ENCODE data around the gene MEX3A. TPM values are rescaled to one million over a fixed set of nuclear protein-coding genes. Genes with fewer than 3 reads are reported as not detected.
"Not testable (repeated sequence)": the region's sequence is repeated elsewhere in the genome, so short reads cannot be mapped to it uniquely, and the experiment has no call there.

MEX3A gene
- total RNA-seq, 1 donor from 2014 or later: 1.3 TPM

DNA sequence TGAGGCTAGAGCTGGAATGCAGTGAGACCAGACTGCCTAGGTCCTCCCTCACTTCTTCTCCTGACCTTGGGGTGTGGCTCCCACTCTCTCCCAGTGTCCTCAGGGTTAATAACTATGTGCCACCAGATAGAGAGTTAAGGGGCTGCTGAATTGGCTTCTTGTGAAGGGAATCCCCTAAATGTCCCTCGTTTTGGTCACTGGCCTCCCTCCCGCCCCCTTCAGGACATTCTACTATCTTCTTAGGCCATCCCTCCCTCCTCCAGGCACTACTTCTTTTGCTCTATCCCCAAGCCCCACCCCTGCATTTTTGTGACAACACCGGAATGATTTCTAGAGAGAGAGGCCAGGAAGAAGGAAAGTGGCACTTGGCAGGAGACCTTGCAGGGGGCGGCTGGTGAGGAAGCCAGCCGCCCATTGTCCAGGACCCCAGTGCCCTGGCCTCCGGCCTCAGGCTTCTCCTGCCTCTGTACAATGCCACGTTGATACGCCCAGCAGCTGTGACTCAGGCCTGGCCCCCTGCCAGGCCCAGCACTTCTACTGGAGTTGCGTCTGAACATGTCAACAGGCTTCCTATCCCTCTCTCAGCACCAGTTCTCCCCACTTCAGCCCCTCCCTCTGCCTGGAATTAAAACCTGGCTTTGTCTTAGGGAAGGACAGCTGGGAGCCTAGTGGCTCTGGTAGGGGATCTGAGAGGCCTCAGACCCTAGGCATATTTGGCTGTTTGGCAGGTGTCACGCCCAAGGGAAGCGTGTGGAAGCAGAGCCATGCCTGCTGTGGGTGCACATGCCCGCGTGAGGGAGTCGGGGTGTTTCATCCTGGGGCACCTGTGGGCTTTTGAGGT is 41.3 kb upstream of the MEX3A start:
- DNase-seq (ENCODE audit: low spot score in 2 of 2): peak; percentile 96 to 99
- H3K9me3 ChIP-seq: no peaks in the 10 kb centered on the region
- peak overlapping the region; percentile 93 to 100 for H3K4me3 ChIP-seq
- H3K4me1 ChIP-seq: peaks cover 53 to 88% of the 10 kb centered on the region in 2 donors
- TF ChIP-seq, protein P1, sequence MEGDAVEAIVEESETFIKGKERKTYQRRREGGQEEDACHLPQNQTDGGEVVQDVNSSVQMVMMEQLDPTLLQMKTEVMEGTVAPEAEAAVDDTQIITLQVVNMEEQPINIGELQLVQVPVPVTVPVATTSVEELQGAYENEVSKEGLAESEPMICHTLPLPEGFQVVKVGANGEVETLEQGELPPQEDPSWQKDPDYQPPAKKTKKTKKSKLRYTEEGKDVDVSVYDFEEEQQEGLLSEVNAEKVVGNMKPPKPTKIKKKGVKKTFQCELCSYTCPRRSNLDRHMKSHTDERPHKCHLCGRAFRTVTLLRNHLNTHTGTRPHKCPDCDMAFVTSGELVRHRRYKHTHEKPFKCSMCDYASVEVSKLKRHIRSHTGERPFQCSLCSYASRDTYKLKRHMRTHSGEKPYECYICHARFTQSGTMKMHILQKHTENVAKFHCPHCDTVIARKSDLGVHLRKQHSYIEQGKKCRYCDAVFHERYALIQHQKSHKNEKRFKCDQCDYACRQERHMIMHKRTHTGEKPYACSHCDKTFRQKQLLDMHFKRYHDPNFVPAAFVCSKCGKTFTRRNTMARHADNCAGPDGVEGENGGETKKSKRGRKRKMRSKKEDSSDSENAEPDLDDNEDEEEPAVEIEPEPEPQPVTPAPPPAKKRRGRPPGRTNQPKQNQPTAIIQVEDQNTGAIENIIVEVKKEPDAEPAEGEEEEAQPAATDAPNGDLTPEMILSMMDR (IDR thresholded peaks at IDR 0.05): peak in 1 of 3 experiments; percentile 13
- intact Hi-C loops (cut with DNase I): loop anchor here (1.0 to 10.0 kb wide), 4 partner anchors 9 to 621 kb away; partner anchors contain the start of genes LMNA, MEF2D and MRPL24
- no peaks in the 10 kb centered on the region for H3K27me3 ChIP-seq
- peaks cover 0 to 13% of the 10 kb centered on the region in 2 donors for H3K36me3 ChIP-seq
- peak overlapping the region; percentile 97 for H3K27ac ChIP-seq

DNA sequence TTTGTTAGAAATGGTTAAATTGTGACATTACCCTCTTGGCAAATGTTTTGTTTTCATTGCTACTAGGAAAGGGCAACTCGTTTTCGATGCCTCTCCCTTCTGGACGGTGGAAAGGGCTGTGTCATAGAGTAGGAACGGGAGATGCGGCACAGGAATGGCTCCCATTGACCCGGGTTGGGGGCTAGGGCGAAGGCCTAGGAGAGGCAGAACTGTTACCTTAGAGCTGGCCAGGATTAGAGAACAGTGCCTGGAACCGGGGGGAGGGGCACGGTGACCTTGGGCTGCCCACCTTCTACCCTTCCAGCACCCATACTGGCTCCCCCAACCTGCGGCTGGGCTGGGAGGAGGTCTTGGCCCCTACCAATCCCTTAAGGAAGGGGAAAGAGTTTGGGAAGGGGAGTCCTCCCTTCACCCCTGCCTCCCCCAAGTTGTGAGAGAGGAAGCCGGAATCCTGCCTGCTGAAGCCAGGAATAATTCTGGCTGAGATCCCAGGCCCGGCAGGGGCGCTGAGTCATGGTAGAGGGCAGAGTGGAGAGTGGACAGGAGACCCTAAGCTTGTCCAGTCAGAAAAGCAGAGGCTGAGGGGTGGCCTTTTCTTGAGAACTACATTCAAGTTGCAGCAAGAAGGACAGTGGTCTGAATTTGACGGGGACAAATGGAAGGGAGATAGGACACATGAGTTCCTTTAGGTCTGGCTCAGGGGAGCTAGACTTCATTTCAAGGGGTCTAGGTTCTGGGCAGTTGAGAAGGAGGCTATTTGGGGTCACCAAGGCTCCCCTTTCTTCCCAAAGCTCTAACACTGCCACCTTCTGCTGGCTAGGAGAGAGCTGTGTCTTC is 40.5 kb upstream of the MEX3A start:
- peaks cover 0 to 12% of the 10 kb centered on the region in 2 donors for H3K36me3 ChIP-seq

DNA sequence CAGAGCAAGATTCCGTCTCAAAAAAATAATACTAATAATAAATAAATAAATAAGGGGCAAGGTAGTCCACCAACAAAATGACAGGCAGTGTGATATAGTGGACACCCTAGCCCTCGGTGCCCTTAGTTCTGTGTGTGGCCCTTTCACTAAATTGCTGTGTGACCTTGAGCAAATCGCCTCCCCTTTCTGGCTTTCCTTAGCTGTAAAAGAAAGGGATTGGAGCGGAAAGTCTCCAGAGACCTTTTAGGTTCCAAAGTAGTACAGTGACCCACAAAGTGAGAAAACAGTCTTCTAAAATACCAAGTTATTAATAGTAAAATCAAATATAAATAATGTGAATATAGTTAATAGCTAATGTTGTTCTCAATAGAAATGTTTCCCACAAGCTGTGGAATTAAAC is 39.8 kb upstream of the MEX3A start:
- intact Hi-C loops (cut with DNase I): loop anchor here (10.0 kb wide), 2 partner anchors 383 to 623 kb away; partner anchors contain the start of genes MEF2D and MRPL24

More for the DNA sequence above, 40.5 kb upstream of the MEX3A start:
- intact Hi-C loops (cut with DNase I): loop anchor here (1.0 to 10.0 kb wide), 4 partner anchors 8 to 622 kb away; partner anchors contain the start of genes LMNA, MEF2D and MRPL24
- Histone ChIP-seq H3K9me3 (no peaks in the 10 kb centered on the region), H3K4me1 (peaks cover 45 to 82% of the 10 kb centered on the region in 2 donors), H3K27me3 (no peaks in the 10 kb centered on the region), H3K27ac (peak overlapping the region; percentile 97), H3K4me3 (peak overlapping the region; percentile 93 to 100)
- peak; percentile 71 to 96 for DNase-seq (ENCODE audit: low spot score in 2 of 2)
- TF ChIP-seq, protein P1 (IDR thresholded peaks at IDR 0.05): no peak

DNA sequence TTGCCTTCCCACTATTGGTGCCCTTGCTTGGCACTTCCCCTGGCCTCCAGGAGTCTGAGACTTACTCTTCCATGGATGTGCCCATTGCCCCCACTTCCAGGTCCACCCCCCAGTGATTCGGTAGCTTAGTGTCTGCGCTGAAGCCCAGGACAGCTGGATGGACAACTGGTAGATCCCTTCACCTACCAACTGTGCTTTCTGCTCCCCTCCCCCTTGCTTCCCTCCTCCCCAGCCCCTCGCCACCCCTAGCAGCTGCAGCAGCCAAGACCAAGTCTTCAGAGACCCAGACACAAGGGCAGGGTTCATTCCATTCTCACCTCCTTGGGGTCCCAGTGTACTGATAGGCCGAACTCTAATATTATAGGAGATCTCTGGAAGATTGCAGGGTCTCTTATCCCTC is 39.2 kb upstream of the MEX3A start:
- H3K9me3 ChIP-seq: no peaks in the 10 kb centered on the region
- peaks cover 33 to 72% of the 10 kb centered on the region in 2 donors for H3K4me1 ChIP-seq
- TF ChIP-seq, protein P1 (IDR thresholded peaks at IDR 0.05): no peak
- peaks cover 0 to 9% of the 10 kb centered on the region in 2 donors for H3K36me3 ChIP-seq
- H3K4me3 ChIP-seq: peak overlapping the region; percentile 93 to 100
- no peak for DNase-seq (ENCODE audit: low spot score in 2 of 2)
- H3K27me3 ChIP-seq: no peaks in the 10 kb centered on the region
- intact Hi-C loops (cut with DNase I): loop anchor here (10.0 kb wide), 2 partner anchors 383 to 623 kb away; partner anchors contain the start of genes MEF2D and MRPL24
- H3K27ac ChIP-seq: peak overlapping the region; percentile 97

More for the DNA sequence above, 39.8 kb upstream of the MEX3A start:
- TF ChIP-seq, protein P1 (IDR thresholded peaks at IDR 0.05): no peak
- Histone ChIP-seq H3K9me3 (no peaks in the 10 kb centered on the region), H3K27ac (peak overlapping the region; percentile 97), H3K27me3 (no peaks in the 10 kb centered on the region), H3K4me1 (peaks cover 39 to 77% of the 10 kb centered on the region in 2 donors), H3K4me3 (peak overlapping the region; percentile 93 to 100), H3K36me3 (peaks cover 0 to 9% of the 10 kb centered on the region in 2 donors)
- no peak for DNase-seq (ENCODE audit: low spot score in 2 of 2)

DNA sequence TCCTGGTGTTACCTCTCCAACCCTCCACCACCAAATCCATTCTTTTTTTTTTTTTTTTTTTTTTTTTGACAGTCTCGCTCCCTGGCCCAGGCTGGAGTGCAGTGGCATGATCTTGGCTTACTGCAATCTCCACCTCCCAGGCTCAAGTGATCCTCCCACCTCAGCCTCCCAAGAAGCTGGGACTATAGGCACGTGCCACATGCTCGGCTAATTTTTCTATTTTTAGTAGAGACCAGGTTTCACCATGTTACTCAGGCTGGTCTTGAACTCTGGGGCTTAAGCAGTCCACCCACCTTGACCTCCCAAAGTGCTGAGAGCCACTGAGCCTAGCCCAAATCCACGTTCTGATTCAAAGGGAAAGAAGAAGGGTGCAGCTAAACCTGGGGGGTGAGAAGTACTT is 38.7 kb upstream of the MEX3A start:
- peak overlapping the region; percentile 93 to 100 for H3K4me3 ChIP-seq
- H3K27me3 ChIP-seq; DNase-seq (ENCODE audit: low spot score in 2 of 2); H3K36me3 ChIP-seq; H3K9me3 ChIP-seq: not testable (repeated sequence)
- intact Hi-C loops (cut with DNase I): loop anchor here (10.0 kb wide), 2 partner anchors 384 to 624 kb away; partner anchors contain the start of genes MEF2D and MRPL24
- H3K4me1 ChIP-seq: peaks cover 33 to 70% of the 10 kb centered on the region in 2 donors
- H3K27ac ChIP-seq: peak overlapping the region; percentile 97

All from ascending aorta (tissue), 2 donors.